ENCODE data around the gene GREB1.

The GREB1 gene

GRCh38 chr2:11677136-11678055 lies 143.6 kb downstream of the GREB1 start:
- in situ Hi-C loops (cut with HindIII; ENCODE audit: low sequenced_read_pairs) = no loop called here

- in situ Hi-C loops (cut with HindIII; ENCODE audit: low sequenced_read_pairs) = no loop called here
Observed at GRCh38 chr2:11678306-11678960, 144.6 kb downstream of the GREB1 start.

GRCh38 chr2:11679016-11679415 lies 145.2 kb downstream of the GREB1 start:
- in situ Hi-C loops (cut with HindIII; ENCODE audit: low sequenced_read_pairs) = no loop called here

- in situ Hi-C loops (cut with HindIII; ENCODE audit: low sequenced_read_pairs) = loop anchor here (10.0 kb wide), 1 partner anchor 85 kb away; no protein-coding TSS in a partner anchor
Observed at GRCh38 chr2:11679486-11680181, 145.8 kb downstream of the GREB1 start.

DNA sequence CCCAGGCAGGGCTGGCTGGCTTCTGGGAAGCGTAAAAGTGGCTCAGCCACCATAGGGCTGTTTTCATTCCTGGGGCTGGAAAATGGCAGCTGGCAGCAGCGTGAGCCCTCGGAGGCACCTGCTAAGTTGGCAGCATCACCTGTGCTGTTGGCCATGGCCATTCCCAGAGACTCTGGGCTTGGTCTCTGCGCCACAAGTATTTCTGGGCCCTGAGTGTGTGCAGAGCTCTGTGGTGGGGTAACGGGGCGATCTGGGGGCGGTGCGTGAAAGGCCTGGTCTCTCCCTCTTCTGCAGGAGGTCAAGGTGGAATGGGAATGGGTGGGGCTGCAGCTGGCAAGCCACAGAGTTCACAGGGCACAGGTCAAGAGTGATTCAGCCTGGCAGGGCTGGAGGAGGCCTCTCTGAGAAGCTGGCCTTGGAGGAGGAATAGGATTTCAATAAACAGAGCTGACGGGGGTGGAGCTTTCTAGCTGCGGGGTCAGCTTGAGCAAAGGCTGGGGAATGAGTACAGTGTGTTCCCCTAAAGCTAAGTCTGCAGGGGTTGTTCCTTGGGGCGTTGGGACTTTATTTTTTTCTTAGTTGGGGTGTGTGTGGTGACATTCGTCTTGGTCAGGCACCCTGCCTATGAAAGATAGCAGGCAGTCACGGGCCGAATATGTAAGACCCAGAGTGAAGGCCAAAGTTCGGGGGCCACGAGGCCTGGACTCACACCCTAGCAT lies 146.5 kb downstream of the GREB1 start:
- in situ Hi-C loops (cut with HindIII; ENCODE audit: low sequenced_read_pairs) = loop anchor here (10.0 kb wide), 1 partner anchor 84 kb away; no protein-coding TSS in a partner anchor

DNA sequence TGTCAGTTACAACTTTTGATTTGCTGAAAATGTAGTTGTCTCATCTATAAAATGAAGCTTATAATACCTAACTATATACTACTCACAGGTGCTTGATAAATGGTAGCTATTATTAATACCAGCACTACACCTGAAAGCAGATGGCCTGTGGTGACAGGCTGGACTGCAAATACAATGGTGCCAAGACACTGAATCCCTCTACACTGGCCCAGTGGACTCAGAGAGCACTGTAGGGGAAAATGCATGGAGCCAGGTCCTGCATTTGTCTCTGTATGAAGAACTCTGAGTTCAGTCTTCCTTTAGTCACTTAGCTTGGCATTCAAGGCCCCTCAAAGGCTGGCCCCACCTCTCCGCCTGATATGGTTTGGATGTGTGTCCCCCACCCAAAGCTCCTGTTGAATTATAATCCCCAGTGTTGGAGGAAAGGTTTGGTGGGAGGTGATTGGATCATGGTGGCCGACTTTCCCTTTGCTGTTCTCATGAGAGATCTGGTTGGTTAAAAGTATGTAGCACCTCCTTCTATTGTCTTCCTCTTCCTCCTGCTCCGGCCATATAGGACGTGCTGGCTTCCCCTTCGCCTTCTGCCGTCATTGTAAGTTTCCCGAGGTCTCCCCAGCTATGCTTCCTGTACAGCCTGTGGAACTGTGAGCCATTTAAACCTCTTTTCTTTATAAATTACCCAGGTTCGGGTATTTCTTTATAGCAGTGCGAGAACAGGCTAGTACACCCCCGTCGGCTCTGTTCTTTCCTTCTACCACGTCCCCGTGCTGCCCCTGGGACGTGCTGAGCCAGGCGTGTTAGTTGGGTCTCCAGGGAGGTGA lies 147.3 kb downstream of the GREB1 start:
- in situ Hi-C loops (cut with HindIII; ENCODE audit: low sequenced_read_pairs) = loop anchor here (10.0 kb wide), 1 partner anchor 84 kb away; no protein-coding TSS in a partner anchor

DNA sequence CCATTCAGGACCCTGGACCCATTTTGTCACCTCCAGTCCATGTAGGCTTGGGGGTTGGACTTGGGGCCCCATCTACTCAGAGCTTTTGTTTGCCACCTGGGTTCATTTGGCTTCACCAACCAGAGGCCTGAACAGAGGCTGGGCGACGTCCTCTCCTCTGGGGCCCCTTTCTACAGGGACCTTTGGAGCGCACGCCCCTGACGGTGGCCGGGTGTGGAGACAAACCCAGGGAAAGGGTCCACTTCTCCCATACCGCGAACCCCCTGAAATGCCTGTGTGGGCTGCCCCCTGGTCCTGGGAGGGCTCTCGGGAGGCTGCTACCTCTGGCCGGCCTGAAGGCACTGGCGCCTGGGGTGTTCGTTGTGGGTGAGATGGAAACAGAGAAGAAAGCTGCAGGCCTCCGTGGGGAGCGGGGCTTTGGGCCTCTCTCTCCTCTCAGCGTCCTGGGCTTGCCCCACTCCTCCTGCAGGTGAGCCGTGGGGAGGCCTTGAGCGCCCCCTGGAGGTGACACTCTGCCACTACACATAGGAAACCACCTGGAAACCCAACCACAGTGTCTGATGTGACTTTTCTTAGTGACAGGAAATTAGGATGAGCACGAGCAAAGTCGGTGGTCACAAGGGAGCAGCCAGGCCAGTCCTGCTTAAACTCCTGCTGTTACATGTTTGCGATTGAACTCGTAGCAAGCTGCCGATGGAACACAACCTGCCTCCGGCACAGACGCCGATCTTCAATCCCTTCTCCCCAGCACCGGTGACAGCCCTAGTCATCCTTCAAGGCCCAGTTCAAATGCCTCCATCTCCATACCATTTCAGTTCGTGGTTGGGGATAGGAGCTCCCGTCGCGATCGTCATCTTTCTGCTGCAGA lies 148.1 kb downstream of the GREB1 start:
- in situ Hi-C loops (cut with HindIII; ENCODE audit: low sequenced_read_pairs) = loop anchor here (10.0 kb wide), 1 partner anchor 83 kb away; no protein-coding TSS in a partner anchor

- in situ Hi-C loops (cut with HindIII; ENCODE audit: low sequenced_read_pairs) = loop anchor here (10.0 kb wide), 1 partner anchor 82 kb away; no protein-coding TSS in a partner anchor
Observed at GRCh38 chr2:11682590-11682915, 148.7 kb downstream of the GREB1 start.

- in situ Hi-C loops (cut with HindIII; ENCODE audit: low sequenced_read_pairs) = loop anchor here (10.0 kb wide), 1 partner anchor 81 kb away; no protein-coding TSS in a partner anchor
Observed at GRCh38 chr2:11683476-11683875, 149.6 kb downstream of the GREB1 start.

DNA sequence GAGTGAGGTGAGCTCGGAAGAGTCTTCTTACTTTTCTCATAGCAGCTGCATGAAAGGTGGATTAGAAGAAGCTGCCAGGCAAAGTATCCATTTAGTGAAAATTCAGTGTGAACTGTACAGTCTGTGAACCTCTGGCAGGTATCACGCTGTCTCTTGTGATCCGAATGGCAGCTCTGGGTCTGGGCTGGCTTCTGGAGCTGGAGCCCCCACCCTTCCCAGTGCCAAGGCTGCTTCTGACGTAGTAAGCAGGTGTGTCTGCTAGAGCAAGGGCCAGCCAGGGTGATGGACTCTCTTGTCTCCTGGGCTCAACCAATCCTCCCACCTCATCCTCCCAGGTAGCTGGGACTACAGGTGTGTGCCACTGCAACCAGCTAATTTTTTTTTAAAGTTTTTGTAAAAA lies 150.1 kb downstream of the GREB1 start:
- in situ Hi-C loops (cut with HindIII; ENCODE audit: low sequenced_read_pairs) = loop anchor here (10.0 kb wide), 1 partner anchor 81 kb away; no protein-coding TSS in a partner anchor

DNA sequence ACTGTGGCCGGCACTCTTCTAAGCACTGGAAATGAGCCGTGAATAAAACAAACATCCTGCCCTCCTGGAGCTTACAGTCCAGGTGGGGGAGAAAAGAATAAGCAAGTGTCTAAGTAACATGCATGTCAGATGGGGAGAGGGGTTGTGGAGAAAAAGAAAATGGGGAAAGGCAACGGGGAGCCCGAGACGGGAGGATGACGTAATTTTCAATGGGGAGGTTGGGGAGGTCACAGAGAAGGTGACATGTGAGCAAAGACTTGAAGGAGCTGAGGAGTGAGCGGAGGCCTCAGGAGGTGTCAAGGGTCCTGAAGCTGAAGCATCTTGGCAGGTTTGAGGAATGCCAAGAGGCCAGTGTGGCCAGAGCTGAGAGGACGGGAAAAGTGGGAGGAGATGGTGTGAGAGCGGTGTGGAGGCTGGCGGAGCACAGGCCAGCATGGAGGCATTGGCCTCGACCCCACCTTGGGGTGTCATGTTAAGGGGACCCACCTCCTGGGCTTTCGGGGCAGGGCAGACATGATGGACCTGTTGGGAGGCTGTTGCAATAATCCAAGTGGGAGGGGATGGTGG lies 151.1 kb downstream of the GREB1 start:
- in situ Hi-C loops (cut with HindIII; ENCODE audit: low sequenced_read_pairs) = loop anchor here (10.0 kb wide), 1 partner anchor 80 kb away; no protein-coding TSS in a partner anchor

- in situ Hi-C loops (cut with HindIII; ENCODE audit: low sequenced_read_pairs) = loop anchor here (10.0 kb wide), 1 partner anchor 79 kb away; no protein-coding TSS in a partner anchor
Observed at GRCh38 chr2:11685906-11686470, 152.1 kb downstream of the GREB1 start.

DNA sequence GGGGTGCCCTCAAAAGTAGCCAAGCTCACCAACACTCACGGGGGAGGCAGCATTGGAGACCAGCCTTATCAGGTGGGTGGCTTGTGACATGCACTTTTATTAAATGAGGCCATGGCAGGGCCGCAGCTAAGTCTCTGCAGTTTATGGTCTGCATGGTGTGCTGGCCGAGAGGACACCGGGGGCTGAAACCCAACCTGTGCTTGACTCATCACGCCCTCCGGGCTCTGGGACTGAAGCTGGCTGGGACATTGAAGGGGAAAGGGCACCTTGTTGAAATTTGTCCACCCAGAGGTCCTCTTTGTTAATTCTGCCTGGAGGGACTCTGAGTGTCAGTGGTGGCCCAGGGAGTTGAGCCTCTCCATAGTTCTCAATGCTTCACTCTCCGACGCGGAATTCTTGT lies 153.9 kb downstream of the GREB1 start:
- in situ Hi-C loops (cut with HindIII; ENCODE audit: low sequenced_read_pairs) = loop anchor here (10.0 kb wide), 1 partner anchor 77 kb away; no protein-coding TSS in a partner anchor

- in situ Hi-C loops (cut with HindIII; ENCODE audit: low sequenced_read_pairs) = loop anchor here (10.0 kb wide), 1 partner anchor 76 kb away; no protein-coding TSS in a partner anchor
Observed at GRCh38 chr2:11688222-11689069, 154.6 kb downstream of the GREB1 start.

DNA sequence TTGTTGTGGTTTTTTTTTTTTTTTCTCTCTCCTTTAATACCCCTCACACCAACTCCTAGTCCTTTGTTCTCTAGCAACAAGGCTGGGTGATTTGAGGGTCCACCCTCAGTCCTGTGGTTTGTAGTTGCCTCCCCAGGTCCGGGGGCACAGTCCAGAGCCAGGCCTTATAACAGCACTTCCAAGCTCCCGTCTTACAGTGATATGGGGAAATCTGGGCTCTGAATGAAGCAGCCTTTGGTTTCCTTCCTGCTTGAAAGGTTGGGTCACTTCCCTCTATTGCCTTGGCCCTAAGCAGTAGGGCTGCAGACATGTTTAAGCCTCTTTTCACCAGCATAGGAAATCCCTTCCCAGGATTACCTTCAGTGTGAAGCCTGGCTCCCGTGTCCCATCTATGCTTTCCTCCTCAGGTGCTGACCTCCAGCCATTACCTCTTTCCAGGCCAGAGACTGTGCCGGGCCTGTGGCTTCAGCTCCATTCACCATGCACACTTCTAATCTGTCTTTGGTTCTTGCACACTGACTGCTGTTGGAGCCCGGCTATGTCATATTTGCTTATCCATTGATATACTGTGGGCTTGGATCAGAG lies 157.3 kb downstream of the GREB1 start:
- in situ Hi-C loops (cut with HindIII; ENCODE audit: low sequenced_read_pairs) = no loop called here
